ENCODE results near the gene NDUFV1.
"Not testable (repeated sequence)": the region's sequence is repeated elsewhere in the genome, so short reads cannot be mapped to it uniquely, and the experiment has no call there.

Gene NDUFV1

GRCh38 chr11:67606492-67607295, at the start of gene NDUFV1:
Gene NDUFV1 (plus strand): TSS chr11:67606936. CDS start chr11:67607005, 69 bp downstream.
- peak within 1 kb of the TSS; percentile 87 for H3K4me3 ChIP-seq (ENCODE audit: low read depth, low read length)
- peak; percentile 97 for DNase-seq (ENCODE audit: low read depth)
- peak; percentile 77 for TF ChIP-seq CTCF (IDR thresholded peaks at IDR 0.05; ENCODE audit: insufficient read depth, low read depth, low read length, missing control alignments)

DNA sequence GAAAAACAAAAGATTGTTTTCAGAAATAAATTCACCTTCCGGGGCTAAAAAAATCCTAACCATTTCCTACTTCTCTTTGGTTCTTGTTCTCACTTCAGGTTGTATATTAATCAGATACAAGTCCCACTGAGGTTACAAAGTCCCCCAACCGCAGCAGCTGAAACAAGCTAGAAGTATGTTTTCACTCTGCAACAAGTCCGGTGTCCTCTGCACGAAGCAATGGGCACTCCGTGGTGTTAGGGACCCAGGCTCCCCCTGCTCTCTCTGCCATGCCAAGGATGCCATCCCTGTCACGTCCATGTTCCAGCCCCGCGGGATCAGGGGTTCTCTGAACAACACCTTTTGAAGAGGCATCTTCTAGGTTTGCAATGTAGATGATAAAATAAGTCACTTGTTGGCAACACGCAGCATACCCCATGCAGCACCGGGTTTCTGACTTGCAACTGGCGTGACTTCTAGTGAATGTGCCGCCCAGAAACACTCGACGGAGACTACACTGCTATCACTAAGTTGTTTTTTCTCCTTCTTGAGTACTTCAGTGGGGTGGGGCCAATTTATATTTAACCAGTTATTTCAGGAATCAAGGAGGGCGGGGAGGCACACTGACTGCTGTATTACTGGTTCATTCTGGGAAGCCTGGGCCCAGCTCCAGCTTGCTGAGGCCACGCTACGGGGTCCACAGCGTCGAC, 48.5 kb upstream of the NDUFV1 start:
- DNase-seq (ENCODE audit: low read depth) = peak; percentile 87
- peak overlapping the region; percentile 2; the same call in 1 of the 2 replicates for H3K4me3 ChIP-seq (ENCODE audit: low read depth, low read length)
- no peak for TF ChIP-seq CTCF (IDR thresholded peaks at IDR 0.05; ENCODE audit: insufficient read depth, low read depth, low read length, missing control alignments)

- H3K4me3 ChIP-seq (ENCODE audit: low read depth, low read length) = peak overlapping the region; percentile 19; the same call in 1 of the 2 replicates
- DNase-seq (ENCODE audit: low read depth) = peak; percentile 88
- TF ChIP-seq CTCF (IDR thresholded peaks at IDR 0.05; ENCODE audit: insufficient read depth, low read depth, low read length, missing control alignments) = no peak
Observed at GRCh38 chr11:67561971-67562619, 44.6 kb upstream of the NDUFV1 start.

DNA sequence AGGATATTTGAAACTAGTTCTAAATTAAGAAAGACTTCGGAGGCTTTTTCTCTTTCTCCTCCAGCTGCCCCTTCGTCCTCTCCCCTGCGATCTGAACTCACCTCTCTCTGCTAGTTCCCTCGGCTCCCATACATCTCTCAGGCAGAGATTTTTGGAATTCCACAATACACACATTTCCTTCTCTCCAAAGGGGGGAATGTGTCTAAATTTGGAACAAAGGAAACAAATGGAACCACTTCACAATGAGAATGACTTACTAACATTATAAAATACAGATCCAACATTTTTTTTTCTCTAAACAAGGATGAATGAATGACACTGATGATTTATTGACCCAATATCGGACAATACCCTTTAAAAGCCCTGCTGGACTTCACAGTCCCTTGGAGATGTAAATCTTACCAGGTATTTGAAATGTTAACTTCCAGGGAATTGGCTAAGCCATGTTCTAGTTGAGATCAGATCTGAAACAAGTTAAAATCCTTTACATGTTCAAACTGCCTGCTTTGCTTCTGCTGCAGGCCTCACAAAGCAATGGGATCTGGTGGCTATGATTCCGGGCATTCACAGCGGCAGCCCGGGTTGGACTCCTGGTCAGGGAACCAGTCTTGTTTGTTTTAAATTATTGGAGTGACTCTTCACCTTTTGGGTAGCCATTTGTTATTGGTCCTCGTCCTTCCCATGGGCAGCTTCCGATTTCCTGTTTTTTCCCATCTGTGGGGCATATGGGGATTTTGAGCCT, 43.6 kb upstream of the NDUFV1 start:
- no peak overlapping the region for H3K4me3 ChIP-seq (ENCODE audit: low read depth, low read length)
- no peak for DNase-seq (ENCODE audit: low read depth)
- TF ChIP-seq CTCF (IDR thresholded peaks at IDR 0.05; ENCODE audit: insufficient read depth, low read depth, low read length, missing control alignments) = no peak

GRCh38 chr11:67563705-67564114, 43.0 kb upstream of the NDUFV1 start:
- H3K4me3 ChIP-seq (ENCODE audit: low read depth, low read length); DNase-seq (ENCODE audit: low read depth): not testable (repeated sequence)

DNA sequence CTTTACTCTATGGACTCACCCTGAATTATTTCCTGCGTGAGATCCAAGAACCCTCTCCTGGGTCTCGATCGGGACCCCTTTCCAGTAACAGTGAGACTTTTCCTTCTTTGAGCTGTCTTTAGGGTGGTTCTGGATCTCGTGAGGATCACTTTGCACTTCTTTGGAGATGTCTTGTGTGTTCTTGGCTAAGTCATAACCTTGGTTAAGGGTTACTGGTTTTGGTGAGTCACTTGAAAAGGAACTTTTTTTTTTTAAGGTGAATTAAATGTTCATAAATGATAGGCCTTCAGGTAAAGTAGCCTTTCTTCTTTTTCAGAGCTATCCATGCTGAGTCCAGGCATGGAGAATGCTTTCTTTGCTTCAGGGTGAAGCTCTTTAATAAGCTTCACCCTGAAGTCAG, 42.5 kb upstream of the NDUFV1 start:
- DNase-seq (ENCODE audit: low read depth) = no peak
- no peak overlapping the region for H3K4me3 ChIP-seq (ENCODE audit: low read depth, low read length)
- no peak for TF ChIP-seq CTCF (IDR thresholded peaks at IDR 0.05; ENCODE audit: insufficient read depth, low read depth, low read length, missing control alignments)
